Activated T-helper 2 cell treated with anti-CD3 and anti-CD28 coated beads, Interferon-gamma antibody, Interleukin-2, Interleukin-4, amounts not matched to agents 10 μg/mL and 5 μg/mL and 100 μg/mL, durations not matched to agents 14 hours and 24 hours and 36 hours (primary cell): ENCODE measurements around the gene ZFYVE28. TPM values are rescaled to one million over a fixed set of nuclear protein-coding genes. Genes with fewer than 3 reads are reported as not detected.

Source experiments
- DNase-seq: peaks from one replicate; pipeline ENCODE4 v3.0.0; 2021; ENCODE audit warnings: low spot score
- H3K27ac Mint-ChIP-seq: one replicate; pipeline ENCODE4 v1.8.0; 2021; ENCODE audit warnings: mixed read lengths
- H3K27me3 Mint-ChIP-seq: one replicate; pipeline ENCODE4 v1.8.0; 2021; ENCODE audit warnings: low read depth, mixed read lengths
- H3K36me3 Mint-ChIP-seq: one replicate; pipeline ENCODE4 v1.8.0; 2021; ENCODE audit warnings: low read depth, mixed read lengths
- H3K4me1 Mint-ChIP-seq: one replicate; pipeline ENCODE4 v1.8.0; 2021; ENCODE audit warnings: low read depth, mixed read lengths
- H3K4me3 Mint-ChIP-seq: one replicate; pipeline ENCODE4 v1.8.0; 2021; ENCODE audit warnings: low read depth, mild to moderate bottlenecking, moderate library complexity, mixed read lengths
- H3K9me3 Mint-ChIP-seq: one replicate; pipeline ENCODE4 v1.8.0; 2021; ENCODE audit warnings: mixed read lengths
- intact Hi-C: fragments of 100-400 bp; cut with micrococcal nuclease; formaldehyde crosslinking; loops from one replicate; pipeline ENCODE4 v1.15.1; 2023
- total RNA-seq: library from RNA; stranded (reverse); gene quantifications from 2 replicates; pipeline ENCODE4 v1.2.3, GENCODE V29; 2022

ZFYVE28 gene
- total RNA-seq, 1 donor from 2014 or later = 10.0 TPM

GRCh38 chr4:2396781-2397368 lies 21.6 kb downstream of the ZFYVE28 start:
- no peaks in the 10 kb centered on the region for H3K9me3 Mint-ChIP-seq
- no peak for DNase-seq
- intact Hi-C loops = no loop called here
- no peak overlapping the region for H3K27ac Mint-ChIP-seq
- H3K27me3 Mint-ChIP-seq = peaks cover 13% of the 10 kb centered on the region
- H3K4me3 Mint-ChIP-seq = no peak overlapping the region
- H3K4me1 Mint-ChIP-seq = peaks cover 15% of the 10 kb centered on the region
- no peaks in the 10 kb centered on the region for H3K36me3 Mint-ChIP-seq

GRCh38 chr4:2395584-2395983 lies 22.9 kb downstream of the ZFYVE28 start:
- H3K9me3 Mint-ChIP-seq = no peaks in the 10 kb centered on the region
- H3K4me3 Mint-ChIP-seq = no peak overlapping the region
- H3K4me1 Mint-ChIP-seq = peaks cover 12% of the 10 kb centered on the region
- H3K36me3 Mint-ChIP-seq = no peaks in the 10 kb centered on the region
- no peak overlapping the region for H3K27ac Mint-ChIP-seq
- DNase-seq = no peak
- H3K27me3 Mint-ChIP-seq = peaks cover 18% of the 10 kb centered on the region
- intact Hi-C loops = no loop called here

- intact Hi-C loops = no loop called here
- H3K27ac Mint-ChIP-seq = no peak overlapping the region
Observed at GRCh38 chr4:2395038-2395437, 23.4 kb downstream of the ZFYVE28 start.

GRCh38 chr4:2394528-2394927 lies 23.9 kb downstream of the ZFYVE28 start:
- H3K4me1 Mint-ChIP-seq = peaks cover 12% of the 10 kb centered on the region
- H3K9me3 Mint-ChIP-seq = no peaks in the 10 kb centered on the region
- no peaks in the 10 kb centered on the region for H3K36me3 Mint-ChIP-seq
- DNase-seq = no peak
- intact Hi-C loops = no loop called here
- H3K27ac Mint-ChIP-seq = no peak overlapping the region
- H3K4me3 Mint-ChIP-seq = no peak overlapping the region
- peaks cover 18% of the 10 kb centered on the region for H3K27me3 Mint-ChIP-seq

More at GRCh38 chr4:2395038-2395437, 23.4 kb downstream of the ZFYVE28 start:
- H3K4me3 Mint-ChIP-seq = no peak overlapping the region
- H3K9me3 Mint-ChIP-seq = no peaks in the 10 kb centered on the region
- H3K27me3 Mint-ChIP-seq = peaks cover 18% of the 10 kb centered on the region
- DNase-seq = no peak
- H3K4me1 Mint-ChIP-seq = peaks cover 12% of the 10 kb centered on the region
- no peaks in the 10 kb centered on the region for H3K36me3 Mint-ChIP-seq

GRCh38 chr4:2393353-2394270 lies 24.8 kb downstream of the ZFYVE28 start:
- intact Hi-C loops = no loop called here
- H3K27me3 Mint-ChIP-seq = peaks cover 18% of the 10 kb centered on the region
- H3K27ac Mint-ChIP-seq = no peak overlapping the region
- no peak overlapping the region for H3K4me3 Mint-ChIP-seq
- no peaks in the 10 kb centered on the region for H3K36me3 Mint-ChIP-seq
- DNase-seq = no peak
- H3K9me3 Mint-ChIP-seq = no peaks in the 10 kb centered on the region
- peaks cover 12% of the 10 kb centered on the region for H3K4me1 Mint-ChIP-seq

GRCh38 chr4:2390784-2391421 lies 27.5 kb downstream of the ZFYVE28 start:
- Mint-ChIP-seq H3K27ac (no peak overlapping the region), H3K9me3 (no peaks in the 10 kb centered on the region), H3K36me3 (no peaks in the 10 kb centered on the region), H3K4me3 (no peak overlapping the region), H3K4me1 (peaks cover 10% of the 10 kb centered on the region), H3K27me3 (peaks cover 18% of the 10 kb centered on the region)
- intact Hi-C loops = no loop called here
- no peak for DNase-seq

GRCh38 chr4:2390146-2390545 lies 28.3 kb downstream of the ZFYVE28 start:
- Mint-ChIP-seq H3K4me1 (peaks cover 10% of the 10 kb centered on the region), H3K4me3 (no peak overlapping the region), H3K9me3 (no peaks in the 10 kb centered on the region), H3K36me3 (no peaks in the 10 kb centered on the region), H3K27me3 (peaks cover 18% of the 10 kb centered on the region), H3K27ac (no peak overlapping the region)
- intact Hi-C loops = no loop called here
- no peak for DNase-seq

- Mint-ChIP-seq H3K4me1 (peaks cover 10% of the 10 kb centered on the region), H3K9me3 (no peaks in the 10 kb centered on the region), H3K36me3 (no peaks in the 10 kb centered on the region), H3K4me3 (no peak overlapping the region), H3K27me3 (peaks cover 18% of the 10 kb centered on the region), H3K27ac (no peak overlapping the region)
- intact Hi-C loops = no loop called here
- DNase-seq = no peak
Observed at GRCh38 chr4:2389691-2390090, 28.8 kb downstream of the ZFYVE28 start.

- no peak overlapping the region for H3K27ac Mint-ChIP-seq
- H3K27me3 Mint-ChIP-seq = peaks cover 13% of the 10 kb centered on the region
- H3K4me3 Mint-ChIP-seq = no peak overlapping the region
- no peaks in the 10 kb centered on the region for H3K36me3 Mint-ChIP-seq
- peaks cover 3% of the 10 kb centered on the region for H3K4me1 Mint-ChIP-seq
- DNase-seq = no peak
- no peaks in the 10 kb centered on the region for H3K9me3 Mint-ChIP-seq
- intact Hi-C loops = no loop called here
Observed at GRCh38 chr4:2388429-2389182, 29.8 kb downstream of the ZFYVE28 start.

- H3K36me3 Mint-ChIP-seq = no peaks in the 10 kb centered on the region
- H3K9me3 Mint-ChIP-seq = no peaks in the 10 kb centered on the region
- intact Hi-C loops = no loop called here
- no peak overlapping the region for H3K27ac Mint-ChIP-seq
- H3K4me3 Mint-ChIP-seq = no peak overlapping the region
- peaks cover 4% of the 10 kb centered on the region for H3K4me1 Mint-ChIP-seq
- no peak for DNase-seq
- H3K27me3 Mint-ChIP-seq = peaks cover 10% of the 10 kb centered on the region
Observed at GRCh38 chr4:2387829-2388228, 30.6 kb downstream of the ZFYVE28 start.

- DNase-seq = no peak
- intact Hi-C loops = no loop called here
- Mint-ChIP-seq H3K27ac (no peak overlapping the region), H3K4me3 (no peak overlapping the region), H3K4me1 (peaks cover 4% of the 10 kb centered on the region), H3K27me3 (peaks cover 7% of the 10 kb centered on the region), H3K36me3 (no peaks in the 10 kb centered on the region), H3K9me3 (no peaks in the 10 kb centered on the region)
Observed at GRCh38 chr4:2387218-2387617, 31.2 kb downstream of the ZFYVE28 start.

- Mint-ChIP-seq H3K4me3 (no peak overlapping the region), H3K27ac (no peak overlapping the region), H3K27me3 (peaks cover 5% of the 10 kb centered on the region), H3K4me1 (peaks cover 4% of the 10 kb centered on the region), H3K9me3 (no peaks in the 10 kb centered on the region), H3K36me3 (no peaks in the 10 kb centered on the region)
- DNase-seq = no peak
- intact Hi-C loops = no loop called here
Observed at GRCh38 chr4:2386717-2387116, 31.7 kb downstream of the ZFYVE28 start.
